HG03565 (cell line): ENCODE results near the gene UBR4.
A peak's percentile ranks its signal among the peaks of the same experiment; 100 is the strongest.
"Not testable (repeated sequence)": the region's sequence is repeated elsewhere in the genome, so short reads cannot be mapped to it uniquely, and the experiment has no call there.

Experiments used
- ATAC-seq: cut with Tn5 transposase; IDR thresholded peaks from one replicate; pipeline ENCODE4 v1.9.1; 2021; ENCODE audit warnings: mild to moderate bottlenecking, moderate library complexity; ENCODE audit not compliant: unreplicated experiment

The UBR4 gene

DNA sequence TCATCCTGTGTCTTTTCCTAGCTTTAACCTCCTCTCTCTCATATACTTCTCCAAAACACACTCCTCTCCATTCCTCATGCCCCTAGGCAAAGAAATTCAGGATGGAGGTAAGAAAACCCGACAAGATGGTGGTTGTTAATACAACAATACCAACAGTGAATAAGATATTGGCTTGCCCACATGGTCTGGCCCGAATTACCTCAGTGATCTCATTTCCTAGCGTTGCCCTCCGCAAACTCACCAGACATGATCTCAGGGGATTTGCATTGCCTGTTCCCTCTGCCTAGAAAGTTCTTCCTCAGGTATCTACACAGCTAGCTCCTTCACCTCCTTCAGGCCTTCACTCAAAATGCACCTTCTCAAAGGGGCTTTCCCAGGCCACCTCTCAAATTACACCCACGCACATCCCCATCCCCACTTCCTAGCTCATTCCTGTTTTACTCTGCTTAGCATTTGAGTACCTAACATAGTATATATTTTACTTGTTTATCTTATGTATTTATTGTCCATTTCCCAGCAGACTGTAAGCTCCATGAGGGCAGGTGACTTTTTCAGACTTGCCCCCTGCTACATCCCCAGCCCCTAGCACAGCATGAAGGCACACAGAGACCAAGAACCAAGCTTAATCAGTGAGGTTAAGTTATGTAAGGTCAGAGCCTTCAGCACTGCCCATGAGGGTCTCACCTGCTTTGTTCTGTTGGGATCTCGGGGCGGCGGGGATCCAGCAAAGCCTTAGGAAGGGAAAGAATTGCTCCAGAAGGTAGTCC lies 10.2 kb upstream of the UBR4 start:
- no peak for ATAC-seq

- no peak for ATAC-seq
Measured at GRCh38 chr1:19219451-19219850, 9.4 kb upstream of the UBR4 start.

DNA sequence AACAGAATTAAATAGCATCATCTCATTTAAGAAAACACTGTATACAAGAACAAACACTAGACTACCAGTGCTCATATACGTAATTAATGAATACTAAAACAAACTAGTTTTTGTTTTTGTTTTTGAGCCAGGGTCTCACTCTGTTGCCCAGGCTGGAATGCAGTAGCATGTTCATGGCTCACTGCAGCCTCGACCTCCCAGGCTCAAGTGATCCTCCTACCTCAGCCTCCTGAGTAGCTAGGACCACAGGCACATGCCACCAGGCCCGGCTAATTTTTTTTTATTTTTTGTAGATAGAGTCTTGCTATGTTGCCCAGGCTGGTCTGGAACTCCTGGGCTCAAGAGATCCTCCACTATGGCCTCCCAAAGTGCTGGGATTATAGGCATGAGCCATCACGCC lies 6.5 kb upstream of the UBR4 start:
- ATAC-seq, result not testable (repeated sequence)

DNA sequence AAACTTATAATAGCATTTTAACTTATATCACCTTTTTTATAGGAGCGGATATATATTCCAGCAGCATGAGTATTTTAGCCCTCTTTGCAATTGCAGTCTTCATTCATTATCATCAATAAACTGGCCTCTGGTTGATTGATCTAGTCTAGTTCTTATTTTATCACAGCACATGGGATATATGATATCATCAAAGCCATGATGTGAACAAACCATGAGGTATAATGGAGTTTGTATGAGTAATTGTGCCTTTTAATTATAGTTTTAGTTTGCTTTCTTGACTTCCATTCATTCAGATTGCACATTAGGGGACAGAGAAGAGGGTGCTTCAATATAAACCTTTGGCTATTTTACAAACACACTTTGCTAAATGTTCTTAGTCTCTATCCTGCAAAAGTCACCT lies 3.5 kb upstream of the UBR4 start:
- no peak for ATAC-seq

- ATAC-seq, result no peak
Measured at GRCh38 chr1:19212167-19212566, 2.1 kb upstream of the UBR4 start.

DNA sequence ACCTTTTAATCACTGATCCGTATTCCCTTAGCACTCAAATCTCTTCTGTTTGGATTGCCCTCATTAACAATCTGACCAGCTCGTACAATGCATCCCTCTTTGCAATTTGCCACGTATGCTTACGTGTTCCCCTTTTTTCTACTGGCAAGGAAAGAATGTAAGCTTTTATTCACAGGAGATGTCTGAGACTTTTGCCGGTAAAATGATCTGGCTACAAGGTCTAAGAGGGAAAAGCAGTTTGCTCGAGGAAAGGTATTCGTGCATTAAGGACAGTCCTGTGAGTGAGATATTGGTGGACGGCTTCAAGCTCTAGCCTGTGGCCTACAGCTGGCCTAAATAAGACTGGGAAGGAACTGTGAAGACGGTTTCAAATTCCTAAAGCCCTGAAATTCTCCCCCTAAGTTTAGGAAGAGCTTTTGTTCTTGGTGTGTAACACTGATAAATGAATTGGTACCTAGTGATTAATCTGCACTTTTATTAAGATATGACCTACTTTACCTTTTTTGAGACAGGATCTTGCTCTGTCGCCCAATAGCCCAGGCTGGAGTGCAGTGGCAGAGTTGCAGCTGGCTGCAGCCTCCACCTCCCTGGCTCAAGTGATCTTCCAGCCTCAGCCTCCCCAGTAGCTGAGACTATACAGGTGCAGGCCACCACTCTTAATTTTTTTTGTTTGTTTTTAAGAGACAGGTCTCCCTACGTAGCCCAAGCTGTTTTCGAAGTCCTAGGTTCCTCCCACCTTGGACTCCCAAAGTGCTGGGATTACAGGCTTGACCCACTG lies 895 bp upstream of the UBR4 start:
- no peak for ATAC-seq

GRCh38 chr1:19209439-19209989 lies 552 bp downstream of the UBR4 start:
- ATAC-seq, result peak; percentile 27

DNA sequence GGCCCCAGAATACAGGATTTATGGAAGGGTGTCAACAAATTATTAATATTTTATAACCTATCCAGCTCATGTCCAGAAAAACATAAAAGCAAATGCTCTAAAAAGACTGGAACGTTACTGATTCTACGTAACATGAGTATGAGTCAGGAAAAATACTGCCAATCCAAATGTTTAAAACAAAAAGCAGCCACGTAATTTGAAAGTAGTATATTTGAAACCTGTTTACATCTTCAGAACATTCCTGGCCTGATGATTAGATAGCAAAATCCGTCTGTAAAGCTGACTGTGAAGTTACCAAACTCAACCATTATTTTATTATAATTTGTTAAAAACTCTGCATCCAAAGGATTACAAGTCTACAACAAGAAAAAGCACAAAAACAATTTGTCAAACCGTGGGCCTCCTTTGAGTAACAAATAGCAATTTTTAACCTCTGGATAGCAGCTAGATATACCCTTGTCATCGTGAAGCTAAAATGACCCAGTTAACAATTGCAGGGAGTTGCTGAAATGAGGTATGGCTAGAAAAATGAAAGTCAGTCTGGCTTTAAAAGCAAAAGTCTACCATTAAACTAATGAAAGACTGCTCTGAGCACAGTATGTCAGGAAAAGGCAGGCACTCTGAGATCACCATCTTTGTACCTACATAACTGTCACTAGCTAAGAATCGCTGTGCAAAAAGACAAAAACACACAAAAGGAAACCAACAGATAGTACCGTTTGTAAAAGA lies 1.2 kb downstream of the UBR4 start:
- no peak for ATAC-seq

DNA sequence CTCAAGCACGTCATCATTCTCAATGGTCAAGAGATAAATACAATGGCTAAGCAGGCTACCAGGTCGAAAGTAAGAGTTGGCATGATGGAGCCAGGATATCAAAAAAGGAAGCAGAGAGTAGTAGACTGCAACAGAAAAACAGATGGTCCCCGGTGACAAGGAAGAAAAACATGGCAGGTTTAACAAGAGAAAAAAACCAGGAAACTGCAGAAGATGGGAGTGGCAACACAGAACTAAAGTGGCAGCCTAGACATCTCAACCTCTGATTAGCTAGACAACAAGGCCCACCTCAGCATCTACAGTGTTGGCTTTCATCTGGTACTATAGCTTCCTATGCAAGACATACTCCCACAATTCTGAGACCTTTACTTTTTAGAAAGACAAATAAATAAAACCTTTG lies 3.1 kb downstream of the UBR4 start:
- no peak for ATAC-seq

DNA sequence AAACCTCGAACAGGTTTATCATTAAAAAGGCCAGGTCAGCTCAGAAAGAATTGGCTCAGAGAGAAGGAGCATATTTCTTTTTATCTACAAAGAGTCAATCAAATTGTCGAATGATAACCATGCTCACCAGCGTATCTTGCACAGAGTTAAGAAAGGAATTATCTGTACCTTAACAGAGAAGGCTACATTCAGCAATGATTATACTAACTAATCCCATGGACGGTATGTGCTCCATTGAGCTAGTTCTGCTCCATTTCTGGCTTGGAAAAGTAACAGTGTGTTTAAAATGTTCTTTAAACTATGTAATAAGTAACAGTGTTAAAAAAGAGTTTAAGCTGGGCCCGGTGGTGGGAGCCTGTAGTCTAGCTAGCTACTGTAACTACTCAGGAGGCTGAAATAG lies 4.2 kb downstream of the UBR4 start:
- no peak for ATAC-seq

DNA sequence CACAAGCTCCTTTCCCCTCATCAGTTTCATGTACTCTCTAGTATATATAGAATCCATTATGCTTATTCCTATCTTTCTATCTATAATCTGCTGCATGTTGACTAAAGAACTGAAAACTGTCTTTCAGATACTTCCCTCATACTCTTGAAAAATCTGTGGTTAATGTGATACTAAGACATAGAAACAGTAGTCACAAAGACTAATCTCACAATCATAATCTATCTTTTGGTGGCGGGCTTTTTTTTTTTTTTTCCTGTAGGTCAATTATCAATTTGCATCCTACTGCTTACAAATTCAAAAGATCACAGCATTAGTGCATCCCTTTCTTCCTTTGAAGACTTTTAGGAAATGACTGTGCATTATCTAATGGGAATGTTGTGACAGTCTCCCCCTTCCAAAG lies 4.7 kb downstream of the UBR4 start:
- ATAC-seq, result no peak

DNA sequence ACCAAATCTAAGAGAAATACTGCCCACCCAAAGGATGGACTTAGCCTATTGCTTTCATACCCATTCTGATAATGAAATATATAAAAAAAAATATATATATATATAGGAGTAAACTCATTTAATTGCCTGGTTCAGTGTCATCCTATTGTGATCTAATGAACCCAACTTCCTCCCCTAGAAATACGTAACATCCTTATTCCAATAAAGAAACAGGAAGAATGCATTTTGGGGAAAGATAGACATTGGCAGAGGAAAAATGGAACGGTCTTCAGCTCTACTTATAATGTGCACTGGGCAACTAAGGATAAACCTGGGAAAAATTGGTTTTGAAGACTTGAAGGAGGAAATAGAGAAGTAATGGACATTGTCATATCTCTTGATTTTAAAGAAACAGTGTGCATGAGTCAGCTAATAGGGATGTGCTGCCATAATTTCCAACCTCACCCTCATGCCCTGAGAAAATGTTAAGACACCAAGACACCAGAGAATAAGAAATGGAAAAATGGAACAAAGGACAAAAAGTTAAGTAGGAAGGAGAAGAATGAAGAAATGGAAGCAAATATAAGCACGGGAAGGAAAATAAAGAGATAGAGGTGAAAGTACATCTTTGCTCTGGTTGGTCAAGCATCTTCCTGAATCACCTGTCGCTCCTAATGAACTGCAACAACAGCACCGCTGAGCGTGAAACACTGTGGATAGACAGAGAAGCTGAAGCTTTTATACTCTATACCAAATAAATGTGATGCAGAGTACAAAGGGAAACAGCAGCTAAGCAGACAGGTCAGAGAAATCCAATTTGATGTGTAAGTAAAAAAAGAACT lies 5.4 kb downstream of the UBR4 start:
- ATAC-seq, result no peak

DNA sequence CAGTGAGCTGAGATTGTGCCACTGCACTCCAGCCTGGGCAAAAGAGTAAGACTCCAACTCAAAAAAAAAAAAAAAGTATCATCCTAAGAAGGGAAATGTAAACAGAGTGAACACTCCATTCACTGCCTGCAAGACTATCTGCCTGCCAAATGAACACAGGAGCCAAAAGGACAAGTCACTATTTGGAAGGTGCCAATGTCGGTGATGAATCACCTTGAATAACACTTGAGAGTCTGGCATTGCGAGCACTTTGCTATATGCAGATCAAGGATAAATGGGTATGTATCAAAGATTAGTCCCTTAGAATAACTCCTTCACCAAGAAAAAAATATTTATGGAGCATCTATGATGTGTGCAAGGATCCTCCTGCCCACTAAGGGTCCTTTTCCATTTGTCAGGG lies 6.6 kb downstream of the UBR4 start:
- no peak for ATAC-seq

- no peak for ATAC-seq
Measured at GRCh38 chr1:19202396-19202795, 7.7 kb downstream of the UBR4 start.

GRCh38 chr1:19199969-19200604 lies 10.0 kb downstream of the UBR4 start:
- no peak for ATAC-seq

GRCh38 chr1:19199329-19199968 lies 10.6 kb downstream of the UBR4 start:
- no peak for ATAC-seq

DNA sequence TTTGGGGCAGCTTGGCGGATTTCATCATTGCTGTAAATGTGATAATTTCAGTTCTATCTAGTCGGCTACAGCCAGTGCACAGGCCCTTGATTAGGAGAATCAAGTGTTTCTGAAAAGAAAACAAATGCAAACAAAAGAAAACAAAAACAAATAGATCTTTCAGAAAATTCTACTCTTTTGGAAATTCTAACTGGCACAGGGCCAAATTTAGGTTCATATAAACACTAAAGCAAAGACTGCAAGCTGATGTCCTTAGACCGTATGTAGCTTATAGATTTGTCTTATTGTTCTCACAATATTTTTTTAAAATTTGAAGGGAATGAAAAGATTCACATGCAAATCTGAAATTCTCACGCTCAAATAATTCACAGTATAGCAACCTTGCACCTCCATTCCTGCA lies 11.2 kb downstream of the UBR4 start:
- no peak for ATAC-seq

- ATAC-seq, result no peak
Measured at GRCh38 chr1:19197845-19198244, 12.2 kb downstream of the UBR4 start.

DNA sequence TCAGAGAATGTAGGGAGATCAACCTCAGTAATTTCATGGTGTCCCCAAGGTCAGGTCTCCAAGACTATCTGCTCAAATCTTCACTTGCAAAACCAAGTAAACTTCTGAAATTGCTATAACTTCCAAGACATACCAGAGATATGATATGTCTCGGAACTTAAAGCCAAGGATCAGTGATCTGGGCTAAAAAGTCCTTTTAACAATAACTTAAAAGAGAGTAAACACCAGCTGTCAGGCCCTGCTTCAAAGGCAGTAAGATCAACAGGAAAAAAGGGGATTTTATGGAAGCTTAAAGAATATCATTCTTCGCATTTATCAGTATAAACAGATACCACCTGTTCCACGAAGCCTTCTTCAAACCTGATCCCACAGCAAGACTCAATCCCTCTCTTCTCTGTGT lies 13.7 kb downstream of the UBR4 start:
- no peak for ATAC-seq

DNA sequence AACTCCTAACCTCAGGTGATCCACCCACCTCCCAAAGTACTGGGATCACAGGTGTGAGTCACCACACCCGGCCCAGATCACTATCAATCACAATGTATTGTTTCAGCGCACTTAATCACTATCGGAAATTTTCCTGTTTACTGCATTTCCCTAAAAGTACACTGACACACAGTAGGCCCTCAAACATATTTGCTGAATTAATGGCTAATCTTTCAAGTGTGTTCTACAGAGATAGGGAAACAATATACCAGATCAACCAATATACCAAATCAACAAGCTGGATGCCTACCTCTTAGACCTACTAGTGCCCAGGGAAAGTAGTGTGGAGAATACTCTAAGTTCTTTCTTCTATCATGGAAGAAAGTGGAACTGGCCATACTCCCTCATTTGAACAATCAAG lies 17.1 kb downstream of the UBR4 start:
- ATAC-seq, result no peak
